Smooth muscle cell of the brain vasculature (primary cell): ENCODE measurements around the gene GGTA1.
"Not testable (repeated sequence)": the region's sequence is repeated elsewhere in the genome, so short reads cannot be mapped to it uniquely, and the experiment has no call there.

Experiments used
- DNase-seq: peaks from one replicate; pipeline ENCODE4 v3.0.0-alpha.2; 2012; ENCODE audit warnings: low read depth, low spot score

The GGTA1 gene

GRCh38 chr9:121458449-121458848 is 41.2 kb downstream of the GGTA1 start:
- not testable (repeated sequence) for DNase-seq

- no peak for DNase-seq
These were observed 44.0 kb downstream of the GGTA1 start for GRCh38 chr9:121455527-121456239.

- DNase-seq: no peak
These were observed 44.7 kb downstream of the GGTA1 start for GRCh38 chr9:121454972-121455371.

GRCh38 chr9:121453232-121453892 is 46.3 kb downstream of the GGTA1 start:
- no peak for DNase-seq

- no peak for DNase-seq
These were observed 47.6 kb downstream of the GGTA1 start for GRCh38 chr9:121452085-121452484.

GRCh38 chr9:121451586-121451985 is 48.1 kb downstream of the GGTA1 start:
- DNase-seq: no peak

GRCh38 chr9:121450241-121450640 is 49.4 kb downstream of the GGTA1 start:
- no peak for DNase-seq

- no peak for DNase-seq
These were observed 49.9 kb downstream of the GGTA1 start for GRCh38 chr9:121449786-121450185.

GRCh38 chr9:121447321-121447834 is 52.3 kb downstream of the GGTA1 start:
- DNase-seq: peak; percentile 57

- no peak for DNase-seq
These were observed 53.7 kb downstream of the GGTA1 start for GRCh38 chr9:121445986-121446385.

GRCh38 chr9:121443981-121444380 is 55.7 kb downstream of the GGTA1 start:
- DNase-seq: no peak

- DNase-seq: no peak
These were observed 58.5 kb downstream of the GGTA1 start for GRCh38 chr9:121441165-121441564.

GRCh38 chr9:121439711-121440664 is 59.7 kb downstream of the GGTA1 start:
- DNase-seq: no peak

GRCh38 chr9:121439016-121439415 is 60.6 kb downstream of the GGTA1 start:
- DNase-seq: no peak

GRCh38 chr9:121437891-121438290 is 61.8 kb downstream of the GGTA1 start:
- DNase-seq: no peak

- not testable (repeated sequence) for DNase-seq
These were observed 62.6 kb downstream of the GGTA1 start for GRCh38 chr9:121437046-121437445.

- DNase-seq: no peak
These were observed 64.7 kb downstream of the GGTA1 start for GRCh38 chr9:121434969-121435368.

GRCh38 chr9:121427899-121428298 is 71.7 kb downstream of the GGTA1 start:
- DNase-seq: no peak

- no peak for DNase-seq
These were observed 75.6 kb downstream of the GGTA1 start for GRCh38 chr9:121424024-121424432.

GRCh38 chr9:121411993-121412392 is 87.7 kb downstream of the GGTA1 start:
- no peak for DNase-seq

GRCh38 chr9:121405899-121406298 is 93.7 kb downstream of the GGTA1 start:
- no peak for DNase-seq
